BJ (cell line): ENCODE measurements around the gene C1QTNF1. TPM values are rescaled to one million over a fixed set of nuclear protein-coding genes. Genes with fewer than 3 reads are reported as not detected.
A peak's percentile ranks its signal among the peaks of the same experiment; 100 is the strongest.
"Not testable (repeated sequence)": the region's sequence is repeated elsewhere in the genome, so short reads cannot be mapped to it uniquely, and the experiment has no call there.

Source experiments
- CTCF ChIA-PET: fragments of 350-600 bp; formaldehyde crosslinking; extraction: SDS; loops from one replicate; lab custom pipeline; 2021; ENCODE audit warnings: antibody characterized with exemption, inconsistent platforms; lab: Yijun Ruan, JAX
- POLR2A ChIA-PET: fragments of 300-600 bp; sonication (Branson Sonifier 250); formaldehyde crosslinking; extraction: SDS; loops from one replicate; lab custom pipeline; 2021; ENCODE audit warnings: antibody characterized with exemption; lab: Charles Lee
- DNase-seq: peaks from one replicate; pipeline ENCODE4 v3.0.0-alpha.2; 2011; ENCODE audit warnings: low read depth
- H3K27me3 ChIP-seq: 2 replicates; pipeline ENCODE4 v1.6.0; 2011; ENCODE audit warnings: low read length; ENCODE audit not compliant: control insufficient read depth, insufficient read depth
- H3K36me3 ChIP-seq: 2 replicates; pipeline ENCODE4 v1.5.1; 2011; ENCODE audit warnings: low read length; ENCODE audit not compliant: control insufficient read depth, insufficient read depth
- H3K4me3 ChIP-seq: 2 replicates; pipeline ENCODE4 v1.5.1; 2011; ENCODE audit warnings: low read depth, mild to moderate bottlenecking, control low read depth, low read length
- CTCF ChIP-seq: IDR thresholded peaks from 2 replicates; pipeline ENCODE4 v1.5.1; 2011; ENCODE audit warnings: low read depth, mild to moderate bottlenecking, control low read depth, inconsistent platforms, low read length, moderate library complexity; ENCODE audit not compliant: insufficient read depth
- polyA plus RNA-seq: library from polyadenylated mRNA; depleted of rRNA; stranded (reverse); fragments of >200 nt; gene quantifications from 2 replicates; pipeline ENCODE4 v1.2.3, GENCODE V29; 2011

C1QTNF1 gene
- polyA plus RNA-seq, 1 experiment = 20.7 TPM

GRCh38 chr17:79027274-79027924 lies 3.4 kb downstream of the C1QTNF1 start:
- H3K27me3 ChIP-seq = no peaks in the 10 kb centered on the region
- no peak overlapping the region for H3K4me3 ChIP-seq
- POLR2A ChIA-PET = no interaction called here
- DNase-seq = no peak
- no peak for TF ChIP-seq CTCF
- CTCF ChIA-PET = interaction anchor here (0.9 to 4.8 kb wide), 9 partner anchors 10 to 368 kb away, joined by 3 to 37 read pairs (median 6); no protein-coding TSS in a partner anchor
- no peaks in the 10 kb centered on the region for H3K36me3 ChIP-seq

DNA sequence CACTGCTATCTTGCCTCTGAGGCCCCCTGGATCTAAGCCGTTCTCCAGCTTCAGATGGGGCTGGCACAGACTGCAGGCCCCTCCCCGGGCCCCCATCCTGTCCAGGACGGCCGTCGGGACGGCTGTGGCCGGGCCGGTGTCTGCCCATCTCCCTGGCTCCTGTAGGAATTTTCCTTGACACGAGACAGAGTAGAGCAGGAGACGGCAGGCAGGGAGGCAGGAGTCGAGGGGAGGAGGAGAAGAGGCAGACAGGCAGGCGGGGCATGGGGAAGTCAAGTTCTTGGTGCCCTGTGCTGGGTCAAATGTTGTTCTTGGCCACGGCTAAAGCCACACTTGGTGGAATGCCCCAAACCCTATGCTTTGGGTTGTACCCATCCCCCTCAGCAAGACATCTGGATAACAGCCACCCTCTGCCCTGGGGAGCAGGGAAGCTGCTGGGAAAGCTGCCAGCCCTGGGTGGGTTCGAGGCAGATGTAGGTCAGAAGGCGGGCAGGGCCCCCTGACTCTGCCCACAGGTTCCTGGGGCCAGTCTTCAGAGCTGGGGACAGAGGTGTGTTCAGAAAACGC lies 4.0 kb downstream of the C1QTNF1 start:
- no peak for DNase-seq
- no peak overlapping the region for H3K4me3 ChIP-seq

DNA sequence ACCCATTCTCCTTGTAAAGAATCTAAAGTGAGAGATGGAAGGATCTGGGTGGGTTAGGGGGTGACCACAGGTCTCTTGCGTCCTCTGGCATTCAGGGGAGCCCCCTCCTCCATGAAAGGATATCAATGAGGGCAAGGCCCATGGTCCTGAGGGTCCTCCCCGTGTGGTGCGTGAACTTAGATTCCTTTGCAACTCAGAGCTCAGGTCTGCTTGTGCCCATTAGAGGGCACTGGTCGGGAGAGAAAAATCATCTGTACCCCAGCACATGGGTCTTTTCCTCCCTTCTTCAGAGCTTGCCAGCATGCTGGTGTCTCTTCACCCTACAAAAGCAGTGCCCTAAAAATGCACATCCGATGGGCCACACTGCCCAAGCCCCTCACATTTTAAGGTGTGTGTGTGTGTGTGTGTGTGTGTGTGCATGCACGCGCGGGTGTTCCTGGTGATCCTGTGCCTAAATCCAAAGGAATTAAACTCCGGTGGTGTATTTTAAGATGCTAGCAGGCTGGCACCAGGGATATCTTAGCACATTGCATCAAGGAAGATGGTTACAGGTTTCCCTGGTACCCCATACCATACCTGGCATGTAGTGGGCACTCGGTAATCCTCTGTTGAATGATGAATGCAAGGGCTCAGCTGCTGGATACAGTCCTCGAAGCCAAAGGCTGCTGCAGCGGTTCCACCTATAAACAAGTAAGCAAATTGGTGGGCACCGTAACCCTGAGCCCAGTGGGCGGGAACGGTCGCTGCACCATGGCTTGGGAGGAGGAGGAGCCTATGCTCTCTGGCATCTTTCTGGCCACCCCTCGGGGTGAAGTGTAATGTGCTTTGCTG lies 4.7 kb downstream of the C1QTNF1 start:
- ChIA-PET CTCF (interaction anchor here (1.0 to 4.8 kb wide), 7 partner anchors 9 to 365 kb away, joined by 3 to 37 read pairs (median 5); no protein-coding TSS in a partner anchor), POLR2A (no interaction called here)
- no peaks in the 10 kb centered on the region for H3K36me3 ChIP-seq
- no peak for DNase-seq
- no peaks in the 10 kb centered on the region for H3K27me3 ChIP-seq
- H3K4me3 ChIP-seq = no peak overlapping the region
- peak; percentile 34; the same call in 1 of the 2 replicates for TF ChIP-seq CTCF

More for the DNA sequence above, 4.0 kb downstream of the C1QTNF1 start:
- Histone ChIP-seq H3K36me3 (no peaks in the 10 kb centered on the region), H3K27me3 (no peaks in the 10 kb centered on the region)
- ChIA-PET CTCF (interaction anchor here (1.0 to 4.8 kb wide), 10 partner anchors 8 to 367 kb away, joined by 3 to 37 read pairs (median 5); no protein-coding TSS in a partner anchor), POLR2A (no interaction called here)
- TF ChIP-seq CTCF = no peak

DNA sequence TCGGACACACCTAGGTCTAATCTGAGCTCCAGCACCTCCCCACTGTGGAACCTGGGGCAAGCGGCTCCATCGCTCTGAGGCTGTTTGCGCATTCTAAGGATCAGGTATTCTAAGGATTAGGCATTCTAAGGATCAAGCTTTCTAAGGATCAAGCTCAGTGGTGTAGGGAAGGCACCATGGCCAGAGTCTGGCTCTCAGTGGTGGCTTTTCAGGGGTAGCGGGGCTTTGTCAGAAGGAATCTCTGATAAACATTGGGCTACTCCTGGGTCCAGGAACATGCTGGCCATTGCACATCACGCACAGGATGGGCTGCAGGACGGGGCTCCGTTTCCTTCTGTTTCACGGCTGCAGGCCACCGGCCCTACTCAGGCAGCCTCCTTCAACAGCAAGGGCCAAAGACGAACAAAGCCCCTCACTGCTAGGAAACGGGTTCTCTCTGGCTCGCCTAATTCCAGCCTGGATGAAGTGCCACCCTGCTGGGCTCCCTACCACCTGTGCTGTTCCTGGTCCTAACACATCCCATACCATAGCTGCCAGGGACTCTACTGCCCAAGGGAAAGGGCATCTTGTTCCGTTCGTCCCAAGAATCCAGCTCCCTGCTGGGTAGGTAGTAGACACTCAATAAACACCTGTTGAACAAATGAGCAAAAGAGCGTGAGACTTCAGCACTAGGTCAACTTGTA lies 5.5 kb downstream of the C1QTNF1 start:
- POLR2A ChIA-PET = no interaction called here
- CTCF ChIA-PET = interaction anchor here (0.6 to 4.8 kb wide), 4 partner anchors 15 to 57 kb away, joined by 3 to 37 read pairs (median 4); no protein-coding TSS in a partner anchor
- TF ChIP-seq CTCF = no peak

DNA sequence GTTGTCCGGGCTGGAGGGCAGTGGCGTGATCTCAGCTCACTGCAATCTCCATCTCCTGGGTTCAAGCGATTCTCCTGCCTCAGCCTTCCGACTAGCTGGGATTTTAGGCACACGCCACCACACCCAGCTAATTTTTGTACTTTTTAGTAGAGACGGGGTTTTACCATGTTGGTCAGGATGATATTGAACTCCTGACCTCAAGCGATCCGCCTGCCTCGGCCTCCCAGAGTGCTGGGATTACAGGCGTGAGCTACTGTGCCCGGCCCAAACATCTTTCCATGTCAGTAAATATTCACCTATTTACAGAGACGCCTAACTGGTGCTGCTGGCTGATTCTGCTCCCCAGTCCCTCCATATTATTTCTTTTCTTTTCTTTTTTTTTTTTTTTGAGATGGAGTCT lies 6.7 kb downstream of the C1QTNF1 start:
- DNase-seq, POLR2A ChIA-PET, H3K4me3 ChIP-seq, H3K27me3 ChIP-seq, H3K36me3 ChIP-seq: not testable (repeated sequence)
- CTCF ChIA-PET = interaction anchor here (0.6 to 1.5 kb wide), 2 partner anchors 11 to 51 kb away, joined by 3 read pairs; no protein-coding TSS in a partner anchor

More for the DNA sequence above, 5.5 kb downstream of the C1QTNF1 start:
- DNase-seq = no peak
- no peaks in the 10 kb centered on the region for H3K36me3 ChIP-seq
- H3K4me3 ChIP-seq = no peak overlapping the region
- no peaks in the 10 kb centered on the region for H3K27me3 ChIP-seq
